GM12801 (cell line): ENCODE results near the gene COPS4.

Source experiments
- CTCF ChIP-seq: IDR thresholded peaks from one replicate; pipeline ENCODE4 v1.5.1; 2011; ENCODE audit warnings: control low read depth; ENCODE audit not compliant: insufficient read length; ENCODE audit errors: extremely low read depth

Gene COPS4

GRCh38 chr4:83040269-83040668 is 5.3 kb downstream of the COPS4 start:
- TF ChIP-seq CTCF = no peak

- TF ChIP-seq CTCF = no peak
Measured at GRCh38 chr4:83043801-83044407, 8.9 kb downstream of the COPS4 start.

GRCh38 chr4:83046693-83047473 is 11.9 kb downstream of the COPS4 start:
- no peak for TF ChIP-seq CTCF

GRCh38 chr4:83054928-83055327 is 19.9 kb downstream of the COPS4 start:
- TF ChIP-seq CTCF = no peak

- no peak for TF ChIP-seq CTCF
Measured at GRCh38 chr4:83062739-83063138, 27.8 kb downstream of the COPS4 start.

- no peak for TF ChIP-seq CTCF
Measured at GRCh38 chr4:83065266-83065665, 30.3 kb downstream of the COPS4 start.

GRCh38 chr4:83067058-83067639 is 32.2 kb downstream of the COPS4 start:
- no peak for TF ChIP-seq CTCF
